Measurements from ENCODE around the gene PML. TPM values are rescaled to one million over a fixed set of nuclear protein-coding genes. Genes with fewer than 3 reads are reported as not detected.

The PML gene
- polyA plus RNA-seq, 1 donor (not counting 4 experiments of a cell fraction or from before 2014, with no cell fraction given): 20.5 TPM

- Histone ChIP-seq H4K20me1 (ENCODE audit: control insufficient read depth, extremely low read depth, insufficient read depth, low read length) (peaks cover 5% of the 10 kb centered on the region), H3K4me3 (ENCODE audit: control insufficient read depth in 2 of 3, extremely low read depth in 1 of 3, insufficient read depth in 2 of 3, low read depth in 1 of 3, low read length in 3 of 3) (no peak overlapping the region), H3K79me2 (ENCODE audit: control insufficient read depth, insufficient read depth, low read length) (no peaks in the 10 kb centered on the region), H3K27ac (ENCODE audit: control insufficient read depth, insufficient read depth, low read length) (no peak overlapping the region), H3K9ac (ENCODE audit: control insufficient read depth, extremely low read depth, insufficient read depth, low read length) (no peak overlapping the region), H3K36me3 (ENCODE audit: control insufficient read depth in 2 of 2, extremely low read depth in 1 of 2, insufficient read depth in 2 of 2, low read length in 2 of 2) (peaks cover 0 to 16% of the 10 kb centered on the region in 2 experiments), H2AFZ (ENCODE audit: control insufficient read depth, low read length) (no peak overlapping the region), H3K27me3 (ENCODE audit: control insufficient read depth, extremely low read depth, insufficient read depth, low read length) (no peaks in the 10 kb centered on the region), H3K9me1 (ENCODE audit: control insufficient read depth, extremely low read depth, insufficient read depth, low read length) (no peaks in the 10 kb centered on the region), H3K4me2 (ENCODE audit: control insufficient read depth, extremely low read depth, insufficient read depth, low read depth, low read length) (no peak overlapping the region), H3K4me1 (ENCODE audit: control insufficient read depth, extremely low read depth, insufficient read depth, low read length) (peaks cover 3% of the 10 kb centered on the region), H3K9me3 (ENCODE audit: control insufficient read depth, low read depth, low read length) (no peaks in the 10 kb centered on the region)
- TF ChIP-seq EZH2 (IDR thresholded peaks at IDR 0.05; ENCODE audit: low read length): no peak
- no peak for TF ChIP-seq CTCF (optimal IDR thresholded peaks at IDR 0.05 in 1 of 3, IDR thresholded peaks at IDR 0.05 in 1 of 3, conservative IDR thresholded peaks at IDR 0.05 in 1 of 3; ENCODE audit: extremely low read depth in 1 of 3, insufficient read depth in 2 of 3, low read length in 3 of 3)
- DNase-seq (ENCODE audit: low read depth, low spot score): no peak
- dilution Hi-C loops (cut with MboI; ENCODE audit: extremely low pct_ligation_motif_present, low sequenced_read_pairs): no loop called here
- FAIRE-seq: no peak
Measured at GRCh38 chr15:74042603-74043424, 48.3 kb downstream of the PML start.

GRCh38 chr15:74043425-74044266 is 49.1 kb downstream of the PML start:
- H4K20me1 ChIP-seq (ENCODE audit: control insufficient read depth, extremely low read depth, insufficient read depth, low read length): peaks cover 5% of the 10 kb centered on the region
- no peaks in the 10 kb centered on the region for H3K9me1 ChIP-seq (ENCODE audit: control insufficient read depth, extremely low read depth, insufficient read depth, low read length)
- TF ChIP-seq EZH2 (IDR thresholded peaks at IDR 0.05; ENCODE audit: low read length) (no peak), CTCF (optimal IDR thresholded peaks at IDR 0.05 in 1 of 3, IDR thresholded peaks at IDR 0.05 in 1 of 3, conservative IDR thresholded peaks at IDR 0.05 in 1 of 3; ENCODE audit: extremely low read depth in 1 of 3, insufficient read depth in 2 of 3, low read length in 3 of 3) (no peak)
- FAIRE-seq (no peak), DNase-seq (ENCODE audit: low read depth, low spot score) (no peak)
- peaks cover 0 to 16% of the 10 kb centered on the region in 2 experiments for H3K36me3 ChIP-seq (ENCODE audit: control insufficient read depth in 2 of 2, extremely low read depth in 1 of 2, insufficient read depth in 2 of 2, low read length in 2 of 2)
- H3K4me2 ChIP-seq (ENCODE audit: control insufficient read depth, extremely low read depth, insufficient read depth, low read depth, low read length): no peak overlapping the region
- no peaks in the 10 kb centered on the region for H3K79me2 ChIP-seq (ENCODE audit: control insufficient read depth, insufficient read depth, low read length)
- H3K27ac ChIP-seq (ENCODE audit: control insufficient read depth, insufficient read depth, low read length): no peak overlapping the region
- no peaks in the 10 kb centered on the region for H3K9me3 ChIP-seq (ENCODE audit: control insufficient read depth, low read depth, low read length)
- H3K4me1 ChIP-seq (ENCODE audit: control insufficient read depth, extremely low read depth, insufficient read depth, low read length): peaks cover 3% of the 10 kb centered on the region
- dilution Hi-C loops (cut with MboI; ENCODE audit: extremely low pct_ligation_motif_present, low sequenced_read_pairs): no loop called here
- no peak overlapping the region for H3K9ac ChIP-seq (ENCODE audit: control insufficient read depth, extremely low read depth, insufficient read depth, low read length)
- no peak overlapping the region for H3K4me3 ChIP-seq (ENCODE audit: control insufficient read depth in 2 of 3, extremely low read depth in 1 of 3, insufficient read depth in 2 of 3, low read depth in 1 of 3, low read length in 3 of 3)
- H2AFZ ChIP-seq (ENCODE audit: control insufficient read depth, low read length): no peak overlapping the region
- no peaks in the 10 kb centered on the region for H3K27me3 ChIP-seq (ENCODE audit: control insufficient read depth, extremely low read depth, insufficient read depth, low read length)

Measured in keratinocyte (primary cell).